Transverse colon (tissue), 4 donors: ENCODE data around the gene PLEK2. TPM values are rescaled to one million over a fixed set of nuclear protein-coding genes. Genes with fewer than 3 reads are reported as not detected.

Source experiments
- DNase-seq: peaks from one replicate; pipeline ENCODE4 v3.0.0-alpha.2; 2019
- H3K27ac ChIP-seq, 4 donors: fragments of 200-600 bp; sonication (generic); 2 replicates each; pipeline ENCODE4 v1.5.1; 2016 to 2018; ENCODE audit warnings: inconsistent platforms in 4 of 4
- H3K27me3 ChIP-seq: fragments of 200-600 bp; sonication (generic); 2 replicates; pipeline ENCODE4 v1.5.1; 2017; ENCODE audit warnings: inconsistent platforms
- H3K36me3 ChIP-seq, 4 donors: fragments of 200-600 bp; sonication (generic); 2 replicates each; pipeline ENCODE4 v1.5.1; 2017 to 2019; ENCODE audit warnings: inconsistent platforms in 4 of 4
- H3K4me1 ChIP-seq, 4 donors: fragments of 200-600 bp; sonication (generic); 2 replicates each; pipeline ENCODE4 v1.5.1; 2017 to 2020; ENCODE audit warnings: inconsistent platforms in 4 of 4
- H3K4me3 ChIP-seq, 4 donors: fragments of 200-600 bp; sonication (generic); 1 replicate in 1 of 4; 2 replicates in 3 of 4; pipeline versions ENCODE4 v1.5.1 to v1.6.1; 2017 to 2019; ENCODE audit warnings: inconsistent platforms in 4 of 4
- H3K9me3 ChIP-seq, 2 donors: fragments of 200-600 bp; sonication (generic); 2 replicates each; pipeline ENCODE4 v1.5.1; 2017 to 2019; ENCODE audit warnings: inconsistent platforms in 2 of 2
- EP300 ChIP-seq: sonication (generic); formaldehyde crosslinking; IDR thresholded peaks from one replicate; pipeline ENCODE4 v1.6.1; 2017; ENCODE audit warnings: antibody characterized with exemption, low read depth
- POLR2A ChIP-seq: fragments of 450-650 bp; IDR thresholded peaks from one replicate; pipeline ENCODE4 v1.6.1; 2016; ENCODE audit warnings: antibody characterized with exemption, mild to moderate bottlenecking, moderate library complexity
- POLR2AphosphoS5 ChIP-seq, 3 donors: sonication (generic); formaldehyde crosslinking; IDR thresholded peaks; one replicate each; pipeline ENCODE4 v1.6.1; 2016; ENCODE audit warnings: antibody characterized with exemption in 3 of 3
- WGBS, 2 donors: methylation state at CpG; one replicate each; pipeline ENCODE4 v1.1.5; 2018; ENCODE audit warnings: low coverage in 1 of 2; 5-methylcytosine and 5-hydroxymethylcytosine counted together
- in situ Hi-C, 4 donors: fragments of 200-750 bp; cut with MboI; loops; one replicate each; pipeline versions ENCODE4 v1.15.0 to v1.15.1; 2017; ENCODE audit warnings: low sequenced_read_pairs in 3 of 4, low pct_ligation_motif_present in 1 of 4, low pct_unique_long_range_greater_than_20kb in 1 of 4
- intact Hi-C: fragments of 100-400 bp; cut with DNase I; formaldehyde crosslinking; loops from one replicate; pipeline ENCODE4 v1.15.1; 2023; ENCODE audit warnings: low total_unique reads
- total RNA-seq, 4 donors: library from RNA; depleted of rRNA; stranded (reverse); fragments of >200 nt; gene quantifications; one replicate each; pipeline ENCODE4 v1.1.0, GENCODE V29; 2016
- TF ChIP-seq, protein P1 (sequence below), 5 experiments: fragments of 200-600 bp in 3 of 5; fragments of 450-650 bp in 2 of 5; sonication (generic) in 3 of 5; IDR thresholded peaks; 1 replicate in 2 of 5; 2 replicates in 3 of 5; pipeline ENCODE4 v1.5.1; 2016 to 2017; ENCODE audit warnings: antibody characterized with exemption in 5 of 5, inconsistent platforms in 3 of 5, mild to moderate bottlenecking in 2 of 5, moderate library complexity in 1 of 5

The PLEK2 gene
- total RNA-seq, 4 donors from 2014 or later: 5.2 to 61.1 (median 28.9) TPM

GRCh38 chr14:67397536-67397935, 14.4 kb downstream of the PLEK2 start:
- TF ChIP-seq, protein P1, sequence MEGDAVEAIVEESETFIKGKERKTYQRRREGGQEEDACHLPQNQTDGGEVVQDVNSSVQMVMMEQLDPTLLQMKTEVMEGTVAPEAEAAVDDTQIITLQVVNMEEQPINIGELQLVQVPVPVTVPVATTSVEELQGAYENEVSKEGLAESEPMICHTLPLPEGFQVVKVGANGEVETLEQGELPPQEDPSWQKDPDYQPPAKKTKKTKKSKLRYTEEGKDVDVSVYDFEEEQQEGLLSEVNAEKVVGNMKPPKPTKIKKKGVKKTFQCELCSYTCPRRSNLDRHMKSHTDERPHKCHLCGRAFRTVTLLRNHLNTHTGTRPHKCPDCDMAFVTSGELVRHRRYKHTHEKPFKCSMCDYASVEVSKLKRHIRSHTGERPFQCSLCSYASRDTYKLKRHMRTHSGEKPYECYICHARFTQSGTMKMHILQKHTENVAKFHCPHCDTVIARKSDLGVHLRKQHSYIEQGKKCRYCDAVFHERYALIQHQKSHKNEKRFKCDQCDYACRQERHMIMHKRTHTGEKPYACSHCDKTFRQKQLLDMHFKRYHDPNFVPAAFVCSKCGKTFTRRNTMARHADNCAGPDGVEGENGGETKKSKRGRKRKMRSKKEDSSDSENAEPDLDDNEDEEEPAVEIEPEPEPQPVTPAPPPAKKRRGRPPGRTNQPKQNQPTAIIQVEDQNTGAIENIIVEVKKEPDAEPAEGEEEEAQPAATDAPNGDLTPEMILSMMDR (IDR thresholded peaks at IDR 0.05): no peak
- TF ChIP-seq EP300: no peak
- TF ChIP-seq POLR2AphosphoS5 (IDR thresholded peaks at IDR 0.05): no peak
- no peak for TF ChIP-seq POLR2A
- in situ Hi-C loops: no loop called here

DNA sequence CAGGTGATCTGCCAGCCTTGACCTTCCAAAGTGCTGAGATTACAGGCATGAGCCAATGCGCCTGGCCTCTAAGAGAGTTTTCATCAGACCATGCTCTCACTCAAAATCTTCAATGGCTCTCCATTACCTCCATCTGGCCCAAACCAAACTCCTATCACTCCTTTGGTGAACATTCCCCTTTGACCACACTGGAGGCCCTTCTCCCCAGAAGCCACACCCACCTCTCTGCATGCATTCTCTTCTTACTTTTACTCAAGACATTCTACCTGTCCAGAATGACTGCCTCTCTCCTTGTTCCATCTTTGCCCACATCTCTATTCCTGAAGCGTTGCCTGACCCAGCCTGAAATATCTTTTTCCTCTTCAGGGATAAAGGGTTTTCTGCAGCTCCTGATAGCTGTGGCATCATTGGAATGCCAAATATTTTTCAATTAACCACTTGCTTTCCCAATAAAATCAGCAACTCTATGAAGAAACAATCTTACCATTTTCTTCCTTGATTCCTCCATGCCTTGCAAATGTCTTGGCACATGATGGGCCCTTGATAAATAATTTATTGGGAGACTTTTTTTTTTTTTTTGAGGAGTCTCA, 15.5 kb downstream of the PLEK2 start:
- Histone ChIP-seq H3K4me1 (peaks cover 0 to 6% (median 2%) of the 10 kb centered on the region in 4 donors), H3K27ac (no peak overlapping the region), H3K4me3 (no peak overlapping the region), H3K27me3 (no peaks in the 10 kb centered on the region), H3K9me3 (no peaks in the 10 kb centered on the region), H3K36me3 (no peaks in the 10 kb centered on the region)
- TF ChIP-seq POLR2A: no peak
- no peak for TF ChIP-seq EP300
- TF ChIP-seq, protein P1 (IDR thresholded peaks at IDR 0.05): no peak
- TF ChIP-seq POLR2AphosphoS5 (IDR thresholded peaks at IDR 0.05): no peak
- WGBS, 2 donors: 82 to 86% methylated on average over 2 of the region's 2 CpGs
- intact Hi-C loops: no loop called here
- in situ Hi-C loops: no loop called here
- no peak for DNase-seq

More at GRCh38 chr14:67397536-67397935, 14.4 kb downstream of the PLEK2 start:
- Histone ChIP-seq H3K4me1 (peaks cover 0 to 6% (median 2%) of the 10 kb centered on the region in 4 donors), H3K27ac (no peak overlapping the region), H3K4me3 (no peak overlapping the region), H3K36me3 (no peaks in the 10 kb centered on the region), H3K27me3 (no peaks in the 10 kb centered on the region), H3K9me3 (no peaks in the 10 kb centered on the region)
- WGBS, 2 donors: 94% methylated on average over 9 of the region's 9 CpGs; no CpG with 5 or more reads in 1 of the 2 donors
- intact Hi-C loops: no loop called here
- no peak for DNase-seq

- no peak for DNase-seq
- intact Hi-C loops (no loop called here), in situ Hi-C loops (no loop called here)
- WGBS, 2 donors: 87 to 92% methylated on average over 3 to 5 of the region's 5 CpGs
- no peak for TF ChIP-seq POLR2A
- TF ChIP-seq, protein P1 (IDR thresholded peaks at IDR 0.05): no peak
- TF ChIP-seq POLR2AphosphoS5 (IDR thresholded peaks at IDR 0.05): no peak
- no peak for TF ChIP-seq EP300
- H3K27ac ChIP-seq: no peak overlapping the region
- H3K27me3 ChIP-seq: no peaks in the 10 kb centered on the region
- H3K4me1 ChIP-seq: peaks cover 0 to 6% (median 2%) of the 10 kb centered on the region in 4 donors
- H3K4me3 ChIP-seq: no peak overlapping the region
- no peaks in the 10 kb centered on the region for H3K36me3 ChIP-seq
- H3K9me3 ChIP-seq: no peaks in the 10 kb centered on the region
Observed at GRCh38 chr14:67395876-67396189, 16.1 kb downstream of the PLEK2 start.

GRCh38 chr14:67395086-67395875, 16.7 kb downstream of the PLEK2 start:
- no peaks in the 10 kb centered on the region for H3K36me3 ChIP-seq

More at GRCh38 chr14:67395086-67395875, 16.7 kb downstream of the PLEK2 start:
- DNase-seq: no peak
- intact Hi-C loops (no loop called here), in situ Hi-C loops (no loop called here)
- H3K9me3 ChIP-seq: no peaks in the 10 kb centered on the region
- no peak overlapping the region for H3K27ac ChIP-seq
- no peaks in the 10 kb centered on the region for H3K27me3 ChIP-seq
- H3K4me1 ChIP-seq: peaks cover 0 to 2% (median under 1%) of the 10 kb centered on the region in 4 donors
- no peak overlapping the region for H3K4me3 ChIP-seq
- WGBS, 2 donors: 82 to 92% methylated on average over 2 to 13 of the region's 16 CpGs
- TF ChIP-seq EP300 (no peak), POLR2A (no peak), POLR2AphosphoS5 (IDR thresholded peaks at IDR 0.05) (no peak)
- TF ChIP-seq, protein P1 (IDR thresholded peaks at IDR 0.05): no peak
